Measurements from ENCODE around the gene SYPL2. TPM values are rescaled to one million over a fixed set of nuclear protein-coding genes. Genes with fewer than 3 reads are reported as not detected.

Gene SYPL2
- 0.13 and 0.22 TPM in 2 replicates for total RNA-seq

DNA sequence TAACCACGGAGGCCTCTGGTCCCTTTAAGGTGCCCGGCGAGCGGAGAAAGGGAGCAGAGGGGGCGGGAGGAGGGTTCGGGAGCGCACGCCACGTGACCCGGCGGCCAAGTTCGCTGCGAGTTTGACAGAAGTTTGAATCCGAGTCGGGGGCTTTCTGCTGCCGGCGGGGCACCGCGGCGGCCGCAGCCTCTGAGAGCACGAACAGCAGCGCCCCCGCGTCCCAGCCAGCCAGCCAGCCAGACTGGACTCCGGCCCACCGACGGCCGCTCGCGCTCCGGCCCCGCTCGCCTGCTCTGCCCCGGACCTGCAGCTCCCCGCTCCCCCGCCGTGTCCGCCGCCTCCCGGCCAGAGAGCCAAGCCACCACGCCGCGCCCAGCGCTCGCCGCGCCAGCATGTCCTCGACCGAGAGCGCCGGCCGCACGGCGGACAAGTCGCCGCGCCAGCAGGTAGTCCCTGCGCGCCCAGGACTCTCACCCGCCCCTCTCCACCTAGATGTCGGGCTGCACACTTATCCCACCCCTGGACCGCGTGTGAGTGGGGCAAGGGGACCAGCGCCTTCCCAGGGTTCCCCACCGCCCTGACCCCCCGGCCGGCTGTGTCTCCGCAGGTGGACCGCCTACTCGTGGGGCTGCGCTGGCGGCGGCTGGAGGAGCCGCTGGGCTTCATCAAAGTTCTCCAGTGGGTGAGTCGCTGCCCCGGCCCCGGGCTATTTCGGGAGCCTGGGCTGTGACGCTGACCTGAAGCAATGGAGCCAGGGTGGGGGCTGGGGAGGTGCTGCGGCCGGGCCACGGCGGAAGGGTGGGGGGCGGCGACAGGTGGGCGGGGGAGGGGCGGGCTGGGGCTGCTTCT, at the start of gene SYPL2:
SYPL2 (plus strand) TSS at position 95 of the 849 bp plus-strand sequence; CDS start at position 393, 298 bp downstream.

GRCh38 chr1:109426281-109427170, 39.8 kb upstream of the SYPL2 start, which contains the start of gene PSMA5:
Gene PSMA5 (minus strand): TSS chr1:109426448. CDS start chr1:109426330, 118 bp downstream.

DNA sequence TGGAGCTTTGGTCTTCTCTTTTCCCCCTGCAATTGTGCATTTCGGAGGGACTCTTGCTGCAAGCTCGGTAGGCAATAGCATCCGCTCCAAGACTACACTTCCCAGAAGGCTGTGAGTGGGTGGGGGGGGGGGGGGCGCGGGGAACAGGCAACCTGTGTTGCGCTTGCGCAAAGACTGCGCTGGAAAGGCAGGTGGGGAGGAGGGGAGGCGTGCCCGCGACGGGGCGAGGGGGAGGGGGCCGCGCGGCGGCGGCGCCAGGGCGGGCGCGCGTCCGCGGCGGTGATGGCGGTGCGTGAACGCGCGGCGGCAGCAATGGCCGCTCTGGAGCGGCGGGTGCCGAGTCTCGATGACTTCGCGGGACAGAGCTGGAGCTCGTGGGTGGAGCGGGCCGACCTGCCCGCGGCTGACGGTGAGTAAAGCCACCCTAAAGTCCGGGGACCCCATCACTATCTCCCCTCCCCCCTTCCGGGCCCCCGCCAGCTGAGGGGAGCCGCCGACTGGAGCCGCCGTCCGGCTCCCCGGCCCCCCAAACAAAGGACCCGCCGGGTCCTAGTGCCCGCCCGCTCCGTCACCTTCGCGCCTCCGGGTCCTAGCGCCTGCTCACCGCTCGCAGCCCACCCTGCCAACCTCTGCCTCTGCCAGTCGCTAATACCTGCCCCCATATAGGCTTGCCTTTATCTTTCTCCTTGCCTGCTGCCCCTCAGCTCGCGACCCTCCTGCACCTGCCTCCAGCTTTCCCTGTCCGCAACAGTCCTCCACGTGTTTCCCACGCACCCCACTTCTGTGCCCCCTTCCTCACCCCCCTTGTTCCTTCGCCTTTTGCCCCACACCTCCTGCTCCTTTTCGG, 17.5 kb downstream of the SYPL2 start, which contains the start of gene ATXN7L2:
ATXN7L2 (plus strand) TSS at position 234 of the 847 bp plus-strand sequence; CDS start at position 283, 49 bp downstream.

GRCh38 chr1:109493805-109494539, 27.6 kb downstream of the SYPL2 start, which contains the start of gene CYB561D1:
Gene CYB561D1 (plus strand): TSS chr1:109494094. CDS start chr1:109494140, 46 bp downstream.

GRCh38 chr1:109509176-109510134, 43.1 kb downstream of the SYPL2 start, which contains the start of gene AMIGO1:
Gene AMIGO1 (minus strand): TSS chr1:109509727. CDS start chr1:109508912, 815 bp downstream.

Other genes starting within 250 kb of the SYPL2 start
- gene CELSR2, start 217.0 kb upstream of the SYPL2 start, total RNA-seq, result 0.32 and 0.52 TPM in 2 replicates
- 11.5 and 18.4 TPM in 2 replicates for gene PSRC1, start 183.4 kb upstream of the SYPL2 start, total RNA-seq
- not detected in 2 replicates for gene MYBPHL, start 159.5 kb upstream of the SYPL2 start, total RNA-seq
- gene SORT1, start 68.6 kb upstream of the SYPL2 start, total RNA-seq, result 18.4 and 20.1 TPM in 2 replicates
- gene PSMA5, start 40.1 kb upstream of the SYPL2 start, total RNA-seq, result 53.7 and 75.5 TPM in 2 replicates
- gene ATXN7L2, start 17.4 kb downstream of the SYPL2 start, total RNA-seq, result 1.6 and 2.4 TPM in 2 replicates
- 8.0 and 9.5 TPM in 2 replicates for gene CYB561D1, start 27.5 kb downstream of the SYPL2 start, total RNA-seq
- 2.1 and 2.5 TPM in 2 replicates for gene AMIGO1, start 43.2 kb downstream of the SYPL2 start, total RNA-seq
- under 0.01 TPM in 1 of 2 replicates, not detected in the other for gene GPR61, start 73.3 kb downstream of the SYPL2 start, total RNA-seq
- gene GNAI3, start 82.1 kb downstream of the SYPL2 start, total RNA-seq, result 18.2 and 19.5 TPM in 2 replicates
- 0.13 and 0.22 TPM in 2 replicates for gene GNAT2, start 153.1 kb downstream of the SYPL2 start, total RNA-seq
- gene AMPD2, start 153.3 kb downstream of the SYPL2 start, total RNA-seq, result 40.6 and 42.7 TPM in 2 replicates
- gene GSTM4, start 189.6 kb downstream of the SYPL2 start, total RNA-seq, result 12.3 and 13.9 TPM in 2 replicates
- 16.2 and 16.9 TPM in 2 replicates for gene GSTM2, start 201.5 kb downstream of the SYPL2 start, total RNA-seq
- gene GSTM1, start 221.3 kb downstream of the SYPL2 start, total RNA-seq, result 19.2 TPM in 1 of 2 replicates, not detected in the other
- gene GSTM5, start 245.7 kb downstream of the SYPL2 start, total RNA-seq, result 7.8 and 9.1 TPM in 2 replicates

Data from articular chondrocyte of knee joint (primary cell).